Measurements from ENCODE around the gene RARB. TPM values are rescaled to one million over a fixed set of nuclear protein-coding genes. Genes with fewer than 3 reads are reported as not detected.

RARB gene
- total RNA-seq, 2 experiments from 2014 or later, result not detected

GRCh38 chr3:25426408-25426807 lies 1.7 kb upstream of the RARB start:
- TF ChIP-seq CTCF (IDR thresholded peaks at IDR 0.05), result no peak
- intact Hi-C loops (cut with micrococcal nuclease), result no loop called here
- H3K27ac Mint-ChIP-seq, result no peak overlapping the region
- ATAC-seq (no peak), DNase-seq (no peak)
- CTCF ChIA-PET, result interaction anchor here (0.7 kb wide), 1 partner anchor 405 kb away, joined by 4 read pairs; no protein-coding TSS in a partner anchor
- peaks cover 5% of the 10 kb centered on the region for H3K4me1 Mint-ChIP-seq (ENCODE audit: low read depth)
- no peaks in the 10 kb centered on the region for H3K9me3 Mint-ChIP-seq
- H3K4me3 Mint-ChIP-seq, result no peak overlapping the region
- H3K27me3 Mint-ChIP-seq, result peaks cover 41% of the 10 kb centered on the region
- H3K36me3 Mint-ChIP-seq (ENCODE audit: low read depth), result no peaks in the 10 kb centered on the region
- POLR2A ChIA-PET, result no interaction called here

GRCh38 chr3:25427155-25427554 lies 908 bp upstream of the RARB start:
- TF ChIP-seq CTCF (IDR thresholded peaks at IDR 0.05), result no peak
- Mint-ChIP-seq H3K36me3 (ENCODE audit: low read depth) (no peaks in the 10 kb centered on the region), H3K9me3 (no peaks in the 10 kb centered on the region), H3K27ac (no peak overlapping the region), H3K27me3 (peaks cover 41% of the 10 kb centered on the region), H3K4me3 (no peak overlapping the region), H3K4me1 (ENCODE audit: low read depth) (peaks cover 5% of the 10 kb centered on the region)
- POLR2A ChIA-PET, result no interaction called here
- CTCF ChIA-PET, result interaction anchor here (0.7 kb wide), 1 partner anchor 405 kb away, joined by 4 read pairs; no protein-coding TSS in a partner anchor
- no peak for DNase-seq
- intact Hi-C loops (cut with micrococcal nuclease), result no loop called here
- no peak for ATAC-seq

DNA sequence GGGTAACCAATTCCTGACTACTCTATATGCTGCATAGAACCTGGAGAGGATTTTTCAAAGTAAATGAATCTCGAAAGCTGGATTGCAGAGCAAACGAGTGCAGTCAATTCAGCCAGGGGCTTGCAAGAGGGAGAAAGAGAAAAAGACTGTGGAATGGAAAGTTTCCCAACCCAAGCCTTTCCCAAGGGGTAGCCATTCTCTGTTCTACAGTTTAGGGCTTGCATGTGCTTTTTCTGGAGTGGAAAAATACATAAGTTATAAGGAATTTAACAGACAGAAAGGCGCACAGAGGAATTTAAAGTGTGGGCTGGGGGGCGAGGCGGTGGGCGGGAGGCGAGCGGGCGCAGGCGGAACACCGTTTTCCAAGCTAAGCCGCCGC lies 511 bp upstream of the RARB start:
- POLR2A ChIA-PET, result no interaction called here
- Mint-ChIP-seq H3K27me3 (peaks cover 41% of the 10 kb centered on the region), H3K9me3 (no peaks in the 10 kb centered on the region), H3K27ac (no peak overlapping the region), H3K4me1 (ENCODE audit: low read depth) (peaks cover 5% of the 10 kb centered on the region), H3K36me3 (ENCODE audit: low read depth) (no peaks in the 10 kb centered on the region), H3K4me3 (no peak overlapping the region)
- CTCF ChIA-PET, result no interaction called here
- DNase-seq (no peak), ATAC-seq (no peak)
- no peak for TF ChIP-seq CTCF (IDR thresholded peaks at IDR 0.05)
- intact Hi-C loops (cut with micrococcal nuclease), result no loop called here

DNA sequence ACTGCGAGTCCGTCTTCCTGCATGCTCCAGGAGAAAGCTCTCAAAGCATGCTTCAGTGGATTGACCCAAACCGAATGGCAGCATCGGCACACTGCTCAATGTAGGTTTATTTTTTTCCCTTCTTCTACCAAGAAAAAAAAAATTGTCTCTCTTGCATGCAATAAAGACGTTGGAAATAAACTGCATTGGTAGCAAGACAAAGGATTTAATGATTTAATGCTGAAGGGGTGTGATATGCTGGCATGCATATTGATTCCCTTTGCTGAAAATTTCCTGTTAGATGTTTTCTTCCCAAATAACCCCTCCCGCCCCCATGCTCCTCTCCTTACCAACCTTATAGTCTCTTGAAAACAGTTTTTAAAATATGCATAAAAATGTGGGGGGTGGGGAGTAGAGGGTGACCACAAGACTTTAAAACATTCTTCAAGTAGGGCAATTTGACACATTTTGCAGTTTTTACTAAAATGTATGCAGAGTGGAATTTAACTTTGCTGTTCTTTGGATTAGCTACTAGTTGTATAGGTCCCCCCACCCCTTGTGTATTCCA lies 799 bp downstream of the RARB start:
- no peak for TF ChIP-seq CTCF (IDR thresholded peaks at IDR 0.05)
- Mint-ChIP-seq H3K27ac (no peak overlapping the region), H3K27me3 (peaks cover 45% of the 10 kb centered on the region), H3K9me3 (no peaks in the 10 kb centered on the region), H3K4me3 (no peak overlapping the region), H3K36me3 (ENCODE audit: low read depth) (no peaks in the 10 kb centered on the region), H3K4me1 (ENCODE audit: low read depth) (peaks cover 5% of the 10 kb centered on the region)
- ChIA-PET POLR2A (no interaction called here), CTCF (no interaction called here)
- ATAC-seq, result no peak
- no peak for DNase-seq
- intact Hi-C loops (cut with micrococcal nuclease), result no loop called here

GRCh38 chr3:25429361-25430286 lies 1.6 kb downstream of the RARB start:
- no peak overlapping the region for H3K27ac Mint-ChIP-seq
- DNase-seq (no peak), ATAC-seq (no peak)
- H3K9me3 Mint-ChIP-seq, result no peaks in the 10 kb centered on the region
- ChIA-PET CTCF (interaction anchor here (1.2 kb wide), 1 partner anchor 11 kb away, joined by 3 read pairs; no protein-coding TSS in a partner anchor), POLR2A (no interaction called here)
- no peak overlapping the region for H3K4me3 Mint-ChIP-seq
- intact Hi-C loops (cut with micrococcal nuclease), result no loop called here
- H3K36me3 Mint-ChIP-seq (ENCODE audit: low read depth), result no peaks in the 10 kb centered on the region
- H3K27me3 Mint-ChIP-seq, result peaks cover 47% of the 10 kb centered on the region
- H3K4me1 Mint-ChIP-seq (ENCODE audit: low read depth), result peaks cover 5% of the 10 kb centered on the region
- no peak for TF ChIP-seq CTCF (IDR thresholded peaks at IDR 0.05)

All from activated CD8-positive, alpha-beta T cell treated with anti-CD3 and anti-CD28 coated beads for 36 hours (primary cell).